ENCODE measurements around the gene ADCY4.

DNA sequence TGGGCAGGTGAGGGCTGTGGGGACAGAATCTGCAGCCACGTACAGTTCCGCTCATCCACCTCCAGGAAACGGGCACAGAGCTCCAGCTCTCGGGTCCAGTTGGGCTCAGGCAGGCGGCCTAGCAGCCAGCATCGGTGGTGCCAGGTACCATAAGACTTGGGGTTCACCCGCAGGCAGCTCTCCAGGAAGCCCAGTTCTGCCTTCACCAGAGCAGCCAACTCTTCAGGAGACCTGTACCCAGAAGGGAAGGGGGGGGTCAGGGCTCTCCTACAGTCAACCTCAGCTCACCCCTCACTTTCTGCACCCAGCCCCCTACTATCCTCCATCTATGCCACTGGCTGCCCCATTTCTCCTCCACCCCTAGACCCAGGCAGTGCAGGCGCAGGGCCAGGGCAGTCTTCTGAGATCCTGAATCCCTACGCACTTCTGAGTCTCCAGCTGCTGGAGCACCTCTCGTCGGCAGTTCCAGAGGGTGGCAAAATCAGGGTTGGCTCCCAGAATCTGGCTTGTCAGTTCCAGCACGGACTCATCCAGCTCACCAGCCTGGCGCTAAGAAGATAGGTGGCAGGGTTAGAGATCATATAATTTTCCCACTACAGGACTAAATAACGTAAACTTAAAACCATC lies 64.8 kb downstream of the ADCY4 start:
- TF ChIP-seq, protein P1, sequence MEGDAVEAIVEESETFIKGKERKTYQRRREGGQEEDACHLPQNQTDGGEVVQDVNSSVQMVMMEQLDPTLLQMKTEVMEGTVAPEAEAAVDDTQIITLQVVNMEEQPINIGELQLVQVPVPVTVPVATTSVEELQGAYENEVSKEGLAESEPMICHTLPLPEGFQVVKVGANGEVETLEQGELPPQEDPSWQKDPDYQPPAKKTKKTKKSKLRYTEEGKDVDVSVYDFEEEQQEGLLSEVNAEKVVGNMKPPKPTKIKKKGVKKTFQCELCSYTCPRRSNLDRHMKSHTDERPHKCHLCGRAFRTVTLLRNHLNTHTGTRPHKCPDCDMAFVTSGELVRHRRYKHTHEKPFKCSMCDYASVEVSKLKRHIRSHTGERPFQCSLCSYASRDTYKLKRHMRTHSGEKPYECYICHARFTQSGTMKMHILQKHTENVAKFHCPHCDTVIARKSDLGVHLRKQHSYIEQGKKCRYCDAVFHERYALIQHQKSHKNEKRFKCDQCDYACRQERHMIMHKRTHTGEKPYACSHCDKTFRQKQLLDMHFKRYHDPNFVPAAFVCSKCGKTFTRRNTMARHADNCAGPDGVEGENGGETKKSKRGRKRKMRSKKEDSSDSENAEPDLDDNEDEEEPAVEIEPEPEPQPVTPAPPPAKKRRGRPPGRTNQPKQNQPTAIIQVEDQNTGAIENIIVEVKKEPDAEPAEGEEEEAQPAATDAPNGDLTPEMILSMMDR (IDR thresholded peaks at IDR 0.05): no peak
- TF ChIP-seq ZNF423 (CRISPR knock-in tag; IDR thresholded peaks at IDR 0.05) (no peak), CREB1 (CRISPR knock-in tag; IDR thresholded peaks at IDR 0.05) (no peak), ZNF671 (CRISPR knock-in tag; IDR thresholded peaks at IDR 0.05) (no peak), ZNF219 (CRISPR knock-in tag; IDR thresholded peaks at IDR 0.05; ENCODE audit: borderline replicate concordance) (no peak)

All from WTC11 (cell line).